HG03196 (cell line): ENCODE measurements around the gene COPG2.
"Not testable (repeated sequence)": the region's sequence is repeated elsewhere in the genome, so short reads cannot be mapped to it uniquely, and the experiment has no call there.

Experiments used
- ATAC-seq: cut with Tn5 transposase; IDR thresholded peaks from one replicate; pipeline ENCODE4 v1.9.1; 2021; ENCODE audit not compliant: unreplicated experiment

The COPG2 gene

GRCh38 chr7:130668258-130669084 is at the start of gene COPG2:
Gene COPG2 (minus strand): TSS chr7:130668748. CDS start chr7:130668668, 80 bp downstream.
- ATAC-seq, result peak; percentile 93

GRCh38 chr7:130712416-130712815 is 43.9 kb upstream of the COPG2 start:
- ATAC-seq, result no peak

DNA sequence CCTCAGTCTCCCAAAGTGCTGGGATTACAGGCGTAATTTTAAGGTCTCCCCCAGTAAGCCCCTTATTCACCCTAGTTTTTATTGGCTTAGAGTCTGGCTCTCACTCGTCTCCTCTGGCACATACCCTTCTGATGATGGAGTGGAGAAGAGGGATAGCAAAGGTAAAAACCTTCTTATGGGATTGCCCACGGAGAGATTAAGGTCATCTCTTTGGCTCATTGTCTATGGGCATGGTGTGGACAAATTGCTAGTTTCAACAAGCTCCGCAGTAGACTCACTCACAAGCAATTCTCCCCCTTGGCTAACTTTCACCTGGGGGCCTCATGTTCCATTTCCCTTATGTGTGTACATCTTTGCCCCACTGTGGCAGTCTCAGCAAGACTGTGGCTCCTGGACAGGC is 40.2 kb upstream of the COPG2 start:
- ATAC-seq, result no peak

DNA sequence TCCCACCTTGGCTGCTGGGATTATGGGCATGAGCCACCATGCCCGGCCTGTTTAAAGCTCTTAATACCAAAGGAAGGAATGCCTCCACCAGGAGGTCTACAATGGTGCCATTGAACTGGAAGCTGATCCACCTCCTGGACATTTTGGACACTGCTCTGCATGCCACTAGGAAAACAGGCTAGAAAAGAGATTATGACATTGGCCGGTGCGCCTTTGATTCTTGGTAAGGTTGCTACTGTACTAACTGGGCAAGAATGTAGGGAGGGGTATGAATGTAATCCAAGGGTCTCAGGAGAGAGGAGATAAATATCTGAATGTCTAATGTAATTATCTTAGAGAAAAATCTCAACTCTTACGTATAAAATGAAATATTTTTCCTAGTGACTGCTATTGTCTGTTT is 39.5 kb upstream of the COPG2 start:
- no peak for ATAC-seq

- ATAC-seq, result no peak
Measured at GRCh38 chr7:130703851-130704250, 35.3 kb upstream of the COPG2 start.

DNA sequence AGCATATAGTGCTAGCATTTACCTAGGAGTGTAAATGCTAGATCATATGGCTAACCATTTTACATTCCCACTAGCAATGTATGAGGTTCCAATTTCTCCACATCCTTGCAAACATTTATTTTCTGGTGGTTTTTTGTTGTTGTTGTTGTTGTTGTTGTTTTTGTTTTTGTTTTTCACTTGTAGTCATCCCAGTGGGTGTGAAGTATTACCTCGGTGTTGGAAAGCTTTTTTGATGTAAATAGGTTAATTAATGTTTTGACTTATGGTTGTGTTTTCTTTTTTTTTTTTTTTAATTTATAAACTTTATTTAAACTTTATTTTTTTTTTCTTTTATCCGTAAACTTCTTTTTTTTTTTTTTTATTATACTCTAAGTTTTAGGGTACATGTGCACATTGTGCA is 33.1 kb upstream of the COPG2 start:
- no peak for ATAC-seq

GRCh38 chr7:130700760-130701159 is 32.2 kb upstream of the COPG2 start:
- no peak for ATAC-seq

DNA sequence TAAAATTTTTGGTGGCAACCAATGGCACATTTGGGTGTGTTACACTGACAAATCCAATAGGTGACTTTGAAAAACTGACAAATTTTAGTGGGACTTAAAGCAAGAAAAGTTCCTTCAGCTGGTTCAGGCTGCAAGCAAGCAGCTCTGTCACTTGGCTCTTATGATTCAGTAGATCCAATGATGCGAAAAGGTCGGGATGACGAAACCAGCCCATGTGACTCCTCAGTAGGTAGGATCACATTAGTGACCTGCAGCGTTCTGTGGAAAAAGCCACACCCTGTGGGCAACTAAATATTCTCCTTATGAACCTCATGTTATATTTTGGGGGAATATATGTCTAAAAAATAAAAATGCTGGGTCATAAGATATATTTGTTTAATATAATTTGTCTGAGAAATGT is 31.1 kb upstream of the COPG2 start:
- ATAC-seq, result no peak

- ATAC-seq, result no peak
Measured at GRCh38 chr7:130697820-130698219, 29.3 kb upstream of the COPG2 start.

DNA sequence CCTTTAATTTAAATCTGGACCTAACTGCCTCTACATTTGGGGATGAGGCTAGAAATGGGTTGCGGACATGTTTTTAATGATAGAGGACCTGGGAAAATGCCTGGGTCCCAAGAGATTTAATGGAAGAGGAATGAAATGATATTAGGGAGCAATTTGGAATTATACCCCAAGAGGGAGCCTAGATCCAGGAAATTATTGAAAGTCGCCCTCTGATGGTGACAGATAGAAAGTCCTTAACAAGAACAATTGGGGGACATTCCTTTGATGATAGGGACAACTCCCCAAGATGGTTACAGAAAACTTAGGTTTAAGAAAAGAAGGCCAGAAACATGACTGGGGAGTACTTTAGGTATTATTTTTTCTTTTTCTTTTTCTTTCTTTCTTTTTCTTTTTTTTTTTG is 27.3 kb upstream of the COPG2 start:
- ATAC-seq, result no peak

GRCh38 chr7:130692396-130692795 is 23.8 kb upstream of the COPG2 start:
- ATAC-seq, result not testable (repeated sequence)

GRCh38 chr7:130689683-130690082 is 21.1 kb upstream of the COPG2 start:
- ATAC-seq, result no peak

DNA sequence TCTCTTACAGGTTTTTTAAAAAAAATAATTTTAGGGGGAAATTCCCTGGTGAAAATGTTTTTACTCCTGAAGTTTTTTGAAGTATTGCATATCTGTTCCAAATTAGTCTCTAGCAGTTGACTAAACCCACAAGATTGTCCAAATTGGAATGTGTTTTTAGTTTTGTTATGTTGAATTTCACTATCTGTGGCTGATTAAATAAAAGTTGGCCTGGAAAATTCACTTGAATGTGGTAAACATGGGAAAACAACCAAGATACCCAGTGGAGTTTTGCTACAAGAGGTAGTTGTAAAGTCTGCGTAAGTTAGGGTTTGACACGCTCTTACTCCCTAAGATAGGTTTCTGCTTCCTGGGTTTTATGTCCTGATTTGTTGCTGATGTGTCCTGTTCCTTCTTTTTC is 14.5 kb upstream of the COPG2 start:
- no peak for ATAC-seq

- no peak for ATAC-seq
Measured at GRCh38 chr7:130674456-130674855, 5.9 kb upstream of the COPG2 start.

GRCh38 chr7:130673066-130673465 is 4.5 kb upstream of the COPG2 start:
- ATAC-seq, result no peak

GRCh38 chr7:130672146-130672545 is 3.6 kb upstream of the COPG2 start:
- no peak for ATAC-seq

DNA sequence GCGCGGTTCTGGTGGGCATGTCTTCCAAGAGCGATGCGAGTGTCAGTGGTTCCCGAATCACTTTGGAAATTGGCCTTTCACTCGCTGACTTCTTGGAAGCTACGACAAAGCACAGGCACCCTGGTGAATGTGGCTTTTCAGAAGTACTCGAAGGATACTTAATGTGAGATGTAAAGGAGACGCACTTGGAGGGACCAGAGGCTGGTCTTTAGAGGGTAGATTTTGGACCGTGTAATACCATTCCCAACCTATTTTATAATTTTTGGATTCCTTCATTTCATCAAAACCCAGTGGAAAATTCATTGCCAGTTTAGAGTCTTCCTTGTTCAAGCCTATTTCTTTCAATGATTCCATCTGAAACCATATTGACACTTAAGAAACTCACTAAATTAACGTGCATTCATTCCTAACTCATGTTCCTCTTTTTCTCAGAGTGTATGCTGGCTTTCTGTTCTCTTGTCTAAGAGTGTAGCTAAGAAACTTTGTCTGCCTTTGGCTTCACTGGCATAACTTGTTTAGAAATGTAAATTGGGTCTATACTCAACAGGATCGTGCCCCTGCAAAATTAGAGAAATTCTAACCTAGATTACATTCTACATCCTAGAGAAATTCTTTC is 645 bp upstream of the COPG2 start:
- no peak for ATAC-seq

DNA sequence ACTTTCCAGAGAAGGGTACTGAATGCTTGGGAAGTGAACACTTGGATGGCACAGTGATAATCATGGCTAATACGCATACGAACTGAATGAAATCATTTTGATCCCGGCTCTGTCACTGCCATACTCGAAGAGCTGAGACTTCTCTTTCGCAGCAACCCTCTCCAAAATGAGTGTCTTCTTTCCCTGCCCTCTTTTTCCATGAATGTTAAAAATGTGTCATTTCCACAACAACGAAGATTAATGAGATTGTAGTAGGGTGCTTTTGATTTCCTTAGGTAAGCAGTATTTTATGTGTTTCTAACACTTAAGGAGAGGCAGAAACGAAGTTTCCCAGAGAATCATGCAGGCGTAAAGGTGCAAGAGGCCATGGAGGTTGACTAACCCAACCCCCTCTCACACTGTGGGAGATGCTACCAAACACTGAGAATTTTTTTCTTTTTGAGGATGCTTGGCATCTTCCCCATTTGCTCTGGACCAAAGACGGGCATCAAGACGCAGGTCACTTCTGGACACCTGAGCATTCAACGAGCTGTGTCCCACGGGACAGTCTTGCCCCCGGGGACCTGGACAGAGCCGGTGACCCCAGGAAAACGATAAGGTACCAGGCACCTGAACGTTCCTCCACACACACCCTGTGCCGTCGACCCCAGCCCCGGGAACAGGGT is 823 bp downstream of the COPG2 start:
- peak; percentile 6 for ATAC-seq

- no peak for ATAC-seq
Measured at GRCh38 chr7:130662426-130662825, 6.1 kb downstream of the COPG2 start.

DNA sequence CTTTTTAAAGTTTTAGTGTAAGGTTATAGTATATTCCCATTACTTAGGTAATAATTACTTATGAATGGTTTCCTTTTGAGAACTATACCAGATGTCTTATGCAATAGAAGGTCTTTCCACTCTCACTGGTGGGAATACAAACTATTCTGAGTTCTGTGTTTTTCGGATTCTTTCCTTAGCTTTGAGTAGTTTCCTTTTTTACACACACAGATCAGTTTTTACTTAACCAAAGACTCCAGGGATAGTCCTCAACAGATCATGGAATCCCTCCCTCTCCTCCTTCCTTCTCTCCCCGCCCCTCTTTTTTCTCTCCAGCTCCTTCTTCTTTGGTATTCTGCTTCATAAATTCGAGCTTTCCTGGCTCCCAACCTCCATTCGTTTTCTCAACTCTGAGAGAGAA is 13.3 kb downstream of the COPG2 start:
- ATAC-seq, result no peak

DNA sequence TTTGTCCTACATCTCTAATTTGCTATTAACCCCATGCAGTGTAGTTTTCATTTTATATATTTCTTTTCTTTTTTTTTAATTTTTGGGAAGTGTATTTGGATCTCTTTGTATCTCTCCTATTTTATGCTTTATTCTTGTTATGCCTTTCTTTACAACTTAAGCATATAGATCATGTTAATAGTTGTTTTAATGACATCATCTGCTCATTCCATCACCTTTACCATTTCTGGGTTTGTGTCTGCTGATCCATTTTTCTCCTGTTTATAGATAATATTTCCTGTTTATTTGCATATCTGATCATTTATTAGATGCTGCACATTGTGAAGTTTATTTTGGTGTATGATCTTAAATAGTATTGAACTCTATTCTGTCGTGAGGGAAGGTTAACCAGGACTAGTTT is 13.7 kb downstream of the COPG2 start:
- no peak for ATAC-seq

GRCh38 chr7:130650611-130651120 is 17.9 kb downstream of the COPG2 start:
- no peak for ATAC-seq
